ENCODE results near the gene CHST15.

CHST15 gene

GRCh38 chr10:124092860-124093773 lies at the start of gene CHST15:
CHST15 (minus strand) TSS chr10:124093598; CDS start chr10:124046212, 47,386 bp downstream.
- DNase-seq (ENCODE audit: low read depth in 2 of 2, low spot score in 1 of 2), result no peak

GRCh38 chr10:124142960-124143359 lies 49.6 kb upstream of the CHST15 start:
- DNase-seq (ENCODE audit: low read depth in 2 of 2, low spot score in 1 of 2), result no peak

GRCh38 chr10:124142006-124142739 lies 48.8 kb upstream of the CHST15 start:
- no peak for DNase-seq (ENCODE audit: low read depth in 2 of 2, low spot score in 1 of 2)

GRCh38 chr10:124138883-124139348 lies 45.5 kb upstream of the CHST15 start:
- no peak for DNase-seq (ENCODE audit: low read depth in 2 of 2, low spot score in 1 of 2)

GRCh38 chr10:124138195-124138882 lies 44.9 kb upstream of the CHST15 start:
- no peak for DNase-seq (ENCODE audit: low read depth in 2 of 2, low spot score in 1 of 2)

GRCh38 chr10:124134251-124134893 lies 41.0 kb upstream of the CHST15 start:
- DNase-seq (ENCODE audit: low read depth in 2 of 2, low spot score in 1 of 2), result no peak

GRCh38 chr10:124132876-124133275 lies 39.5 kb upstream of the CHST15 start:
- no peak for DNase-seq (ENCODE audit: low read depth in 2 of 2, low spot score in 1 of 2)

- no peak for DNase-seq (ENCODE audit: low read depth in 2 of 2, low spot score in 1 of 2)
Observed at GRCh38 chr10:124132306-124132705, 38.9 kb upstream of the CHST15 start.

- DNase-seq (ENCODE audit: low read depth in 2 of 2, low spot score in 1 of 2), result no peak
Observed at GRCh38 chr10:124131172-124131571, 37.8 kb upstream of the CHST15 start.

GRCh38 chr10:124130198-124130900 lies 37.0 kb upstream of the CHST15 start:
- no peak for DNase-seq (ENCODE audit: low read depth in 2 of 2, low spot score in 1 of 2)

- no peak for DNase-seq (ENCODE audit: low read depth in 2 of 2, low spot score in 1 of 2)
Observed at GRCh38 chr10:124129471-124129870, 36.1 kb upstream of the CHST15 start.

GRCh38 chr10:124128811-124129145 lies 35.4 kb upstream of the CHST15 start:
- DNase-seq (ENCODE audit: low read depth in 2 of 2, low spot score in 1 of 2), result no peak

- DNase-seq (ENCODE audit: low read depth in 2 of 2, low spot score in 1 of 2), result no peak
Observed at GRCh38 chr10:124127965-124128810, 34.8 kb upstream of the CHST15 start.

- DNase-seq (ENCODE audit: low read depth in 2 of 2, low spot score in 1 of 2), result no peak
Observed at GRCh38 chr10:124127563-124127962, 34.2 kb upstream of the CHST15 start.

GRCh38 chr10:124126983-124127385 lies 33.6 kb upstream of the CHST15 start:
- no peak for DNase-seq (ENCODE audit: low read depth in 2 of 2, low spot score in 1 of 2)

GRCh38 chr10:124126145-124126982 lies 33.0 kb upstream of the CHST15 start:
- no peak for DNase-seq (ENCODE audit: low read depth in 2 of 2, low spot score in 1 of 2)

GRCh38 chr10:124125305-124126116 lies 32.1 kb upstream of the CHST15 start:
- no peak for DNase-seq (ENCODE audit: low read depth in 2 of 2, low spot score in 1 of 2)

GRCh38 chr10:124124769-124125161 lies 31.4 kb upstream of the CHST15 start:
- no peak for DNase-seq (ENCODE audit: low read depth in 2 of 2, low spot score in 1 of 2)

Data from stimulated activated CD8-positive, alpha-beta memory T cell treated with anti-CD3 and anti-CD28 coated beads, Interleukin-4, amount 100 ng/mL, for 1 hour (primary cell).